Stimulated activated CD4-positive, alpha-beta T cell treated with anti-CD3 and anti-CD28 coated beads, Interleukin-2, amount 100 ng/mL, for 24 hours (primary cell): ENCODE measurements around the gene SFXN2.
"Not testable (repeated sequence)": the region's sequence is repeated elsewhere in the genome, so short reads cannot be mapped to it uniquely, and the experiment has no call there.

ENCODE experiments used
- DNase-seq, 2 donors: peaks; one replicate each; pipeline ENCODE4 v3.0.0-alpha.2; 2020

SFXN2 gene

DNA sequence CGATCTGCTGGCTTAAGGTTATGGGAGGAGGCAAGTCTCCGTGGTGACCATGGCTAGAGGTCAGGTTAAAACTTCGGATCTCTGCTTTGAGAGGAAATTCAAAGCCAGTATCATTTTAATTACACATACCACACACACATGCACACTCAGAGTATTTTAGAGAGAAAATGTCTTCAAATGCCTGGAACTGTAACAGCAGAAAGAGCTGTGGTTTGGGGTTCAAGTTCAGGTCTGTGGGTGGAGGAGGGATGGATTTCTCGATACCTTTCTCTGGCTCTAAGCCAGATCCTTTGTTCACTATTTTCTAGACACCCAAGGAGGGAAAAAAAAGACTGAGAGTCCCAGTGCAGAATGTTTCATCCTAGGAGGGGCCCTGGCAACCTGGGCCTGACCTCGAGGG lies 32.7 kb upstream of the SFXN2 start:
- no peak for DNase-seq

DNA sequence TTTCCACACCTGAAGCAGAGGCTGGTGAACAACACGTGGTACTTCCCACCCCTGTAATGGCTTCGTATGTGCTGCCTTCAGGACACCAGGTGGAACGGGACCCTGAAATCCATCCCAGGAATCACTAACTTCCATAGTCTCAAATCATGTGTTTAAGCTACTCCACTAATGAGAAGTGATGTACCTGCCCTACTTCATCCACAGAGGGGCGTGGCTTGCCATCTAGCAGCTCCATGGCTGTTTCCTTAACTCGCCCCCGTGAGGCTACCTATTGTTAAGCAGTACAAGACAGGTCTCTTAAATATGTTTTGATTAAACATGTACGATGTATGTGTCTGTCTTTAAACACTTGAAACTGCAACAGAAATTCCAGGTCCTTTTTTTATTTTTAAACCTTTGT lies 32.0 kb upstream of the SFXN2 start:
- DNase-seq = no peak

DNA sequence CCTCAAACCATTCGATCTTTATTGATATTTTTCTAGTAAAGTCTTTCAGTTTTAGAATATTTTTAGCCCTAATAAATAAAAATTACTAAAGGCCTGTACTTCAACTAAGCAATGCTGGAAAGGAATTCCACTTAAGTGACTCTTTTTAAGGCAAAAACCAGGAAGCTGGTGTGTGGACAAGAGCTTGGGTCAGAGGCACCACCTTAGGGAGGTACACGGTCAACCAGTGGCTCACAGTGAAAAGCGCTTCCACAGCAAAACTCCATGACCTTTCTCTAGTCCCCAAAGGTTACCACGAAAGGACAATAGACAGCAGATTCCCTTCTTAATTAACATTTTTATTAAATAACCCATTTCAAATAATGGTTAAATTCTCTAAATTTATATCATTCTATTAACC lies 31.5 kb upstream of the SFXN2 start:
- DNase-seq = no peak

DNA sequence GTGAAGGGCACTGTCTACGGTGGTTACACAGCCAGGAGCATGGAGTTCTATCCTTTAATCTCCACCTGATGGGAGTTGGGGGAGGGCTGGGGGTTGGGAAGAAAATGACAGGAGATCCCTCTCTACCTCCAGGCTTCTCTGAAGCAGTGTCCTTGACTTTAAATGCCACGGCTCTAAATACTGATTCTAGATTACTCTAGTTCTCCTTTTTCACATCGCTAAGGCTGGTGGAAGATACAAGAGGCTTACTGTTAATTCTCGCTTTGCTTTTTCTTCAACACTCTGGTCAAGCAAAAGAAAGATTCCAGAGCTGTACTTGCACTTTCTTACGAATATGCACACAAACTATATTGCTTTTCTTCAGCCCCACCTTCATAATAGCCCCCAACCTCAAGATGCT lies 30.7 kb upstream of the SFXN2 start:
- DNase-seq = no peak

DNA sequence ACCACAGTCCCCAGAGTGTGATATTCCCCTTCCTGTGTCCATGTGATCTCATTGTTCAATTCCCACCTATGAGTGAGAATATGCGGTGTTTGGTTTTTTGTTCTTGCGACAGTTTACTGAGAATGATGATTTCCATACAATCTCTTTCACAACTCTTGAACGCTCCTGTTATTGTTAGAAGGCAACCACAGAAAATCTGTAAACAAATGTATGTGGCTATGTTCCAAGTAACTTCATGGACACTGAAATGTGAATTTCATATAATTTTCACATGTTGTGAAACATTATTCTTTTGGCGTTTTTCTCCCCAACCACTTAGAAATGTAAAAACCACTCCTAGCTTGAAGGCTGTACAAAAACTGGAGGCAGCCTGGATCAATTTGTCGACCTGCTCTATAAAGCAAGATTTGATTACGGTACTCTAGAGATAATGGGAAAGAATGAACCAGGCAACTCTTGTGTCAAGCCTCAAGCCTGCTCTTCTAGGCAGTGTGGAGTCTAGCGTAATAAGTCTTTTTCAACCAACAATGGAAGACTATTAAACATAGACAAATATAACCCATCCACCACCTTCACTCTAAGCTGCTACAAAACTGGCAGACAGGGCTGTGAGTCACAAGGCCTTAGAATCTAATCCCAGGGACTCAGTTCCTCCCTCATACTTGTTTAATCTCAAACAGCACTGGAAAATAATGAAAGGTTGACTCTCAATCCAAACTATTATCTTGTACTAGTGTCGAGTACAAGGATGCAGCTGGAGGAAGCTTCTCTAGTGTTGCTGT lies 23.0 kb upstream of the SFXN2 start:
- no peak for DNase-seq

DNA sequence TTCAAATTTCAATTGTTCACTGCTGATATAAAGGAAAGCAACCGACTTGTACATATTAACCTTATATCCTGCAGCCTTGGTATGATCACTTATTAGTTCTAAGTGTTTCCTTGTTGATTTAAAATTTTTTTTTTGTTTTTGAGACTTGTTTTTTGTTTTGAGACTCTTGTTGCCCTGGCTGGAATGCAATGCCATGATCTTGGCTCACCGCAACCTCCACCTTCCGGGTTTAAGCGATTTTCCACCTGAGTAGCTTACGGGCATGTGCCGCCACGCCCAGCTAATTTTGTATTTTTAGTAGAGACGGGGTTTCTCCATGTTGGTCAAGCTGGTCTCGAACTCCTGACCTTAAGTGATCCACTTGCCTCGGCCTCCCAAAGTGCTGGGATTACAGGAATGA lies 19.0 kb upstream of the SFXN2 start:
- not testable (repeated sequence) for DNase-seq

DNA sequence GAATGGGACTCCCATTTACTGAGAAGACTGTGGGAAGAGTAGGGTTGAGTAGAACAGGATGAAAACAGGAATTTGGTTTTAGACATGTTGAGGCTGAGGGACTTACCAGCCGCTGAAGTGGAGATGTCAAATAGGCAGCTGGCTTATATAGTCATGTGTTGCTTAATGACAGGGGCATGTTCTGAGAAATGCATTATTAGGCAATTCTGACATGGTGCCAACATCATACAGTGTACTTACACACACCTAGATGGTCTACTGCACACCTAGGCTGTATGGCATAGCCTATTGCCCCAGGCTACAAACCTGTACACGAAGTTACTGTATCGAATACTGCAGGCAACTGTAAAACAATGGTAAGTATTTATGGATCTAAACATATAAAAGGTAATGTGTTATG lies 17.7 kb upstream of the SFXN2 start:
- DNase-seq = no peak

DNA sequence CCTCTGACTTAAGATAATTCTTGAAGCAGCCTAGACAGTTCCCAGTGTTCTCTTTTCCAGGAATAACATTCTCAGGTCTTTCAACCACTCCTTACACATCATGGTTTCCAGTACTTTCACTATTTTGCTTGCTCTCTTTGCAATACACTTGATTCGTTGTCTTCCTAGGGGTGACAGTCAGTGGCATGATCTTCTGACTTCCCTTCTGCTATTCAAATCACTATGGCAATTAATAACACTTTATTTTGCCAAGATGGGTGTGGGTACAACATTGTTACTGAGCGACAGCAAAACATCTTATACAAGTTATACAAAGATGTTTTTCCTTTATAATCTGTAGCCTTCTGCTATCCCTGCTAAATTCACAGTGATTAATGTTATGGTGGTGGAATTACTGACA lies 15.5 kb upstream of the SFXN2 start:
- no peak for DNase-seq

DNA sequence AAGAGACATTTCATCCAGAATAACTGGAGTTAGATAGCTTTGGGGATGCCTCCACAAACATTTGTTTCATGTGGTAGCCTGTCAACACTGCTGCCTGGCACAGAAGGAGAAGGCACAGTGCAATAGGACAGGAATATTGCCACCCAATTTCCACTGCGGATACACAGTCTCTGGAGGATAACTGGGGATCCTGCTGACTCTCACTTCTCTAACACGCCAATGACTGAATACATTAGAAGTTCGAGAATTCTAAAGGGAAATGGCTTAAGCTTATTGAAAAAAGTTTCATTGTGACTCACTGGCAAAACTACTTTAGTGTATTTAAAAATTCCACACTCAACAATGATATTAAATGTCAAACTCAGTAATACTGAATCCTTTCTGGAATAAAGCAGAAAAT lies 13.2 kb upstream of the SFXN2 start:
- no peak for DNase-seq

DNA sequence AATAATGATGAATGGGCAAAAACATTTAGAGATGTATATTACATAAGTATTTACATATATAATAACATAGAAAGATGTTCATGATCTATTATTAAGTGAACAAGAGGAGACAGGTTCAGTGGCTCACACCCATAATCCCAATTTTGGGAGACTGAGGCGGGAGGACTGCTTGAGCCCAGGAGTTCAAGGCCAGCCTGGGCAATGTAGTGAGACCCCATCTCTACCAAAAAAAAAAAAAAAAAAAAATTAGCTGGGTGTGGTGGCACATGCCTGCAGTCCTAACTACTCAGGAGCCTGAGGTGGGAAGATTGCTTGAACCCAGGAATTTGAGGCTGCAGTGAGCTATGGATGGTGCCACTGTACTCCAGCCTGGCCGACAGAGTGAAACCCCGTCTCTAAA lies 12.6 kb upstream of the SFXN2 start:
- no peak for DNase-seq

DNA sequence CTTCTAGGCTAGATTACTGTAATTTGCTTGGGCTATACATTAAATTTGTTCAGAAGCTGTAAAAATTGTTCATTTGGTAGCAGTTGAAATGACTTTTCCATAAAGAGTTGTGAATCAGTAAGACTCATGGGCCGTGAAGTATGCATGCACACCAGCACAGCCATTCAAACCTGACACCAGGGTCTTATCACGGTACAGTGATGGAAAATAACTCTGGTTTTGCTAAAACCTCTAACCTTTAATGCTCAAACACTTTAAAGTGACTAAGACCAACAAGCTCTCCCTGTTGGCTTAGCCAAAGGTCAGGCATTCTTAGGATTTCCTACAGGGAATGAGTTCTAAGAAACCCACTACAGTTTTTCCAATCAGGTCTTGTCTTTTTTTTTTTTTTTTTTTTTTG lies 11.7 kb upstream of the SFXN2 start:
- no peak for DNase-seq

DNA sequence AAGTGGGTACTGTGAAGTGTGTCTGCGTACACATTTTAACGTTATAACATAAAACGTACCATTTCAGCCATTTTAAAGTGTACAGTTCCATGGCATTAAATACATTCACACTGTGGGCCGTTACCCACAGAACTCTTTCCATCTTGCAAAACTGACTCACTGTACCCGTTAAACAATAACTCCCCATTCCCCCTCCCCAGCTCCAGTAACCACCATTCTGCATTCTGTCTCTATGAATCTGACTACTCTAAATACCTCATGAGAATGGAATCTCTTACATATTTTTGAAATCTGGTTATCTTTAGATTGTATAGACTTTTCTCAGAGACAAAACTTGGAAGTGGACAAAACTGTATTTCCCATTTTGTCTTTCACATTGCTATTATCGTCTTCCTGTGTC lies 9.5 kb upstream of the SFXN2 start:
- no peak for DNase-seq

DNA sequence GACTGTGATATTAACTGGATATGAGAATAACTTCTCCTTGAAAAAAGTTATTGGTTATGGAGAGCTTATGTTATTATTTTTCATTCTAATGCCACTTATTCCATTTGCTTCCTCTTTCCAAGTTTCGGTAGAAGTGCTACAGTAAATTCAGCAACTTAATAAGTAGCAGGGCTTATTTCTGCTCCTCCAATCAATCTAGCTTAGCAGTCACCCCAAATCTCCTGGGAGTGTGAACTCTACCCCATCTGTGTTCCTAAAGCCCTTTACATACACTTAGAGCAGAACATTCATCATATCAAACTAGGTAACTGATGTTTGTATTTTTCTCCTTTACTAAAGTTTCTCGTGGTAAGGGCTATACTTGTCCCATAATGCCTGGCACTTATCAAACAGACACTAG lies 8.9 kb upstream of the SFXN2 start:
- no peak for DNase-seq

DNA sequence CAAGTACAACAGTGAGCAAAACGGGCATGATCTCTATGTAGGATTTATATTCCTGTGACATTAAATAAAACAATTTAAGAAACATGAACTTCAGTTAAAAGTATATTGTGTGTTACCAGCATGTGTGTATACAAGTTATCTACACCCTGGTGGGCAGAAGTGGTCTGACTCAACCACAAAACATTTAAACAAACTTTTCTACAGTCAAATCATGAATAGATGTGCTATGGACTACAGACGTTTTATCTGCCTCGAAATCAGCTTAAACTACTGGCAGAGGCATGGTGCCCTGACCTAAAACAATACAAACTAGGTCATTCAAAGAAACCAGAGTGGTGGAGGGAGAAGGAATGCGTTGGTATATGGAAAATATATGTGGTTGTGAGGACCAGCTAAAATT lies 3.8 kb upstream of the SFXN2 start:
- no peak for DNase-seq

DNA sequence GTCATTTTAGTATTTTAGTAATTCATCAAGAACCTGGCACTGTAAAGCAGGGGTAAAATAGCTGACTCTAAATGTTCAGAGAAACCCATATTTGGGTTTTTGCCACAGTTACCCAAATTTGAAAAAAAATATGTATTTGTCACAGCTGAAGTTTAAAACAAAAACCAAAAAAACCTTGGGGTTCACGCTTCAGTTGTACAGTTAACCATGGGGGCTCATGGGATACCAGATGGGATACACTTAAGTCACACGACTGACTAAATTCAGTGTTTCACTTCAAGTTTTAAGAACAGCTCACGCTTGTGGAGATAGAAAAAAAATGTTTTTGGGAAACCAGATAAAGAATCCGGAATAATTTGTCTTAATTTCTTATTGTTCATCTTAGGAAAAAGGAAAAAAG lies 2.3 kb upstream of the SFXN2 start:
- DNase-seq = no peak

DNA sequence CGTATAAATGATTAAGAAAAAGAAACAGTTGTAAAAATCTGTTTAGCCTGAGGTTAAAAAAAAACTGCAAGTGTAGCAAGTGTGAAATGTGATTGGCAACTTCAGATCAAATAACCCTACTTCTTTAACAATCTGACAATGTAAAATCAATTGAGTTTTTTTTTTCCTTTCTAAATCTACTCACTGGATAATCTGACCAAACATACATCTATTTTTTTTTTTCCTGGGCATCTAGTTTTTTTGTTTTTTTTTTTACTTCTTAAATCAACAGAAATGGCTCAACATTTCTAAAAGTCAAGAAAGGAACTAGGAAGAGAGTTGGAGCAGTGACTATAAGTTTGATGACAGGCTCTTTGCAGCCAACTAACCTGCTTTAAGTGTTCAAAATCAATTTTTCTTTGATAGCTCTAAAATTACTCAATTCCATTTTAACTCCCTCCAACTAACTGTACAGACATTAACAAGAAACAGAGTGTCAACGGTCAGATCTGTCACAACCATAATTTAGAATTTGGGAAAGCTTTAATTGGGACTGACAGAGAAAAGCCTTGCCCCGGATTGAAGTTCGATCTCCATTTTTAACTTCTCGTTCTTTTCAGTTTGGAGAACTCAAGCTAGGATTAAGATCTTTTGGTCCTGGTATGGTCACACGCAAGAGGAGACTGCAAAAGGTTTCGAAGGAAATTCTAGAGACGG lies 1.4 kb upstream of the SFXN2 start:
- no peak for DNase-seq

DNA sequence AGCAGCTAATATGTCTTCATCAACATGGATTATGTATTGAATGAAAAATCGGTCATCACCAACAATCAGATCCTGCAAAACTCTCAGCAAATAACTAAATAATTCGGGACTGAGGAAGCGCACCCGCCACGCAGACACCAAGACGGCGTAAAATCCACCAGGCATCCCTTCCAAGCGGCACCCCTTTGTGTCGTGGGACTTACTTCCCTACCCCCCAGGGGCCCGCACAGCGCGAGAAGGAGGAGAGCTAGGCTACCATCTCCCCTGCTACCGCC lies 960 bp upstream of the SFXN2 start:
- peak in 1 of 2 donors; percentile 77 for DNase-seq

DNA sequence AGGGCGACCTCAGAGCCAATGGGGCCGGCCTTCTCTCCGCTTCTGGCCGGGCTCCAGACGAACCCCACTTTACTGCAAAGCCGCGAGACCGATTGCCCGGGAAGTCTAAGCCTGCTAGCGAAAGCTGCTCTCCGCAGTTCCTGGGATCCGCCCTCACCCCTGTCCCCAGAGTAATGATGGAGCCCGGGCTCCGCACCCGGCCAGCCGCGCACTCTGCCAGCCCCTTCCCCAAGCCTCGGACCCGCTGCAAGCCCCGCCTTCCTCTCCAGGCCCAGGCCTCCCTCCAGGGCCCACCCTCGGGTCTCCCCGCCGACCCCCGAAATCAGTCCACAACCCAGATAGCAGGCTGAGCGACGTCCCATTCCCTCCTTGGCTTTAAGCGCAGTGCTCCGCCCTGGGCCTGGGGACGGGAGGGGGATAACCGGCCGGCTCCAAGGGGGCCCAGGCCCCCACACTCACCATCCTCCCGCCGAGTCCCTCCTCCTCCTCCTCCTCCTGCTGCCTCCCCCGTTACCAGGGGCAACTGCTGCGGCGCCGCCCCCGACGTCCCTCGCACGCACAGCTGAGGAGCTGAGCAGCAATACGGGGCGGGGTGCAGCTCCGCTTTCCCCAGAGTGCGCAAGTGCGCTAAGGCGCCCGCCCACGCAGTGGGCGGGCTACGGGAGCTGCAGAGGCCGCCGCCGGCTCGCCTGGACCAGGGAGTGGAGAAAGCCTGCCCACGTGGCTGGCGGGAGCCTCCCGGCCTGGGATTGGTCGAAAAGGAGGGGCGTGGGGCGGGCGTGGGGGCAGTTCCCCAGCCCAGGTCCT lies 419 bp upstream of the SFXN2 start, which contains the start of gene ARL3:
Gene ARL3, minus strand, starts transcription at position 584 of the 807 bp plus-strand sequence. Its CDS starts 122 bp downstream, at position 462.
- DNase-seq = peak; percentile 97 to 99

DNA sequence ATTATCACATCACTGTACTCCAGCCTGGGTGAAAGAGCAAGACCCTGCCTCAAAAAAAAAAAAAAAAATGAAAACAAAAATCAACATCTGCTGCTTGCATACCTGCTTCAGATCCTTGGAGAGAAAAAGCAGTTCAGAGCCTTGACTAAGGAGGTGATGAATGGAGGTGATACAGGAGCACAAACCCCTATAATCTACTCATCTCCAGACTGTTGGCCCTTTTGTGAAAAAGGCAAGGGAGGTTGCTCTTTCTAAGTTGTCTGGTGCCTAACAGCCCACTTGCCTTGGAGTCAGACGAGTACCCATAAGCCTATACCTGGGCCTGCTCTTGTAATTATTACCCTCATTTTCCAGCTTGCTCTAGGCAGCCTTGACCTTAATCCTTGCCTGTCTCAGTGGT lies 1.4 kb downstream of the SFXN2 start:
- DNase-seq = no peak

DNA sequence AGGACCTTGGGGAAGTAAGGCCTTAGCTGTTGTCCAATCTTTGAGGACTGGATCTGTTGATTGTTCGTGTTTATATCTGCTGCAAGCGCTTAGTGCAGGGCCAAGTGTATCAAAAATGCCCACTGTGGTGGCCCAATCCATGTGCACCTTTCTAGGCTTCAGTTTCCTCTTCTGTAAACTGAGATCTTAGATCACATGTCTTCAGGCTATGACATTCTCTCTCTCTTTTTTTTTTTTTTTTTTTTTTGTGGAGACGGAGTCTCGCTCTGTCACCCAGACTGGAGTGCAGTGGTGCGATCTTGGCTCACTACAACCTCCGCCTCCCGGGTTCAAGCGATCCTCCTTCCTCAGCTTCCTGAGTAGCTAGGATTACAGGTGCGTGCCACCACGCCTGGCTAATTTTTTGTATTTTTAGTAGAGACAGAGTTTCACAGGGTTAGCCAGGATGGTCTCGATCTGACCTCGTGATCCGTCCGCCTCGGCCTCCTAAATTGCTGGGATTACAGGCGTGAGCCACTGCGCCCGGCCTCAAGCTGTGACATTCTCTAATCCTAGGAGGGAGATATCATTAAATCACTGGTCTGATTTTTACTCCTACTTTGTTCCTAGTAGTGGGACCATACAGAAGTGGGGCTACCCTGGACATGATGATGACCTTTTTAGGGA lies 2.6 kb downstream of the SFXN2 start:
- not testable (repeated sequence) for DNase-seq

DNA sequence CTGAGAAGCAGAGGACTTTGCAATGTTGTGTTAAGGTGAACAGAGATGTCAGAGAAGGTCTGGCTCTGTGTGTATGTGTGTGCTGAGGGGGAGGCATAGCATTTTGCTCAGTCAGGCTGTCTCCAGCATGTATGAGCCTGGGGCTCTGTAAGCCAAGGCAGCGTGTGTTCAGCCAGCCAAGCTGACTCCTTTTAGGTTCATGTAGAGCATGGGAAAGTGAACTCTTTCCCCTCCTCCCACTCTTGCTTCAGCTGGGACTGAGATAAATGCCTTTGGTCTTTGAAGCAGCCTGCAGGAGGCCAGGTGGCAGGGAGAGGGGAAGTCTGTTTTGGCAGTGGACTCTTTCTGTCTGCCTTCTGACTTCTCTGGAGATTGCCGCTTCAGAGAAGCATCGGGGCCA lies 3.8 kb downstream of the SFXN2 start:
- no peak for DNase-seq

DNA sequence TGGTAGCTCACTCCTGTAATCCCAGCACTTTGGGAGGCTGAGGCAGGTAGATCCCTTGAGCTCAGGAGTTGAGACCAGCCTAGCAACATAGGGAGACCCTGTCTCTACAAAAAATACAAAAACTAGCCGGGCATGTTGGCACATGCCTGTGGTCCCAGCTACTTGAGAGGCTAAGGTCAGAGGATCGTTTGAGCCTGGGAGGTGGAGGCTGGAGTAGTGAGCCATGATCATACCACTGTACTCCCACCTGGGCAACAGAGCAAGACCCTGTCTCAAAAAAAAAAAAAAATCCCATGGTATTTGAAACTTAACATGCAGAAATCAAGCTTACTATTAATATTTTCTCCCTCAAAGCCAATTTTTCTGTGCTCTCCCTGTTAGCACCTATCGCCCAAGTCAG lies 5.9 kb downstream of the SFXN2 start:
- no peak for DNase-seq

DNA sequence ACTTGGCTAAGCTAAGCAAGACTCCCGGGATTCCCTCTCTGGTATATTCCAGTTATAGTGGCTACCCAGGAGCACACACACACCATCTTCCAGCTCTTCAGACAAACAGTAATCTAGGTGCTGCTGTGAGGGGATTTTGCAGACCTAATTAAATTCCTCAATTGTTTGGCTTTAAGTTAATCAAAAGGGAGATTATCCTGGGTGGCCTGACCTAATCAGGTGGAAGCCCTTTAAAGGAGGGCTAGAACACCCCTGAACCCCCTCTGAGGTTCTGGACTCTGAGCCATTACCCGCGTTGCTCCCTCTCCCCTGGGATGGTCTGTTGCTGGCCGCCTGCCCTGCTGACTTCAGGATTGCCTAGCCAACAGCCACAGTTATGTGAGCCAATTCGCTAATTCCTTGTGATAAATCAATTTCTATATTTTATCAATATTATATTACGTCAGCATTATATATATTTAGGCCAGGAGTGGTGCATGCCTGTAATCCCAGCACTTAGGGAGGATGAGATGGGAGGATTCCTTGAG lies 6.4 kb downstream of the SFXN2 start:
- DNase-seq = no peak
